H1 (cell line): Measurements from ENCODE around the gene ISX. TPM values are rescaled to one million over a fixed set of nuclear protein-coding genes. Genes with fewer than 3 reads are reported as not detected.

ENCODE experiments used
- CTCF ChIA-PET: fragments of 300-600 bp; sonication (Branson Sonifier 250); formaldehyde crosslinking; loops from one replicate; lab custom pipeline; 2021; ENCODE audit not compliant: partially characterized antibody; lab: Charles Lee
- POLR2A ChIA-PET: fragments of 300-600 bp; sonication (Branson Sonifier 250); formaldehyde crosslinking; loops from one replicate; lab custom pipeline; 2021; ENCODE audit warnings: inconsistent platforms; ENCODE audit not compliant: partially characterized antibody; lab: Charles Lee
- DNase-seq, 2 experiments: peaks; one replicate each; pipeline versions ENCODE4 v3.0.0 to v3.0.0-alpha.2; 2010 to 2022; ENCODE audit warnings: low spot score in 2 of 2, low read depth in 1 of 2, mixed read lengths in 1 of 2
- FAIRE-seq: peaks from 2 replicates; lab custom pipeline; 2011; peaks lifted over from hg19 to GRCh38; lab: Jason Lieb, UNC
- H2AFZ ChIP-seq: 2 replicates; pipeline ENCODE4 v1.8.1; 2012; ENCODE audit warnings: low read length, inconsistent platforms
- H2AK5ac ChIP-seq: 2 replicates; pipeline ENCODE4 v1.6.1; 2013; ENCODE audit warnings: low read depth, low read length
- H2BK120ac ChIP-seq: replicated peaks from 2 replicates; pipeline ENCODE3; 2013; ENCODE audit warnings: low read depth, low read length, inconsistent platforms
- H2BK12ac ChIP-seq: 2 replicates; pipeline ENCODE4 v1.6.1; 2013; ENCODE audit warnings: low read depth, low read length
- H2BK15ac ChIP-seq: 2 replicates; pipeline ENCODE4 v1.6.1; 2013; ENCODE audit warnings: low read length
- H2BK20ac ChIP-seq: 2 replicates; pipeline ENCODE4 v1.6.1; 2013; ENCODE audit warnings: low read length
- H2BK5ac ChIP-seq: 2 replicates; pipeline ENCODE4 v1.6.1; 2013; ENCODE audit warnings: low read depth, low read length
- H3K14ac ChIP-seq: 2 replicates; pipeline ENCODE4 v1.6.1; 2013; ENCODE audit warnings: inconsistent platforms; ENCODE audit not compliant: insufficient read length
- H3K18ac ChIP-seq: 2 replicates; pipeline ENCODE4 v1.6.1; 2013; ENCODE audit warnings: low read length; ENCODE audit errors: extremely low read depth
- H3K23ac ChIP-seq: 2 replicates; pipeline ENCODE4 v1.6.1; 2013; ENCODE audit warnings: inconsistent platforms; ENCODE audit not compliant: insufficient read length
- H3K23me2 ChIP-seq: 2 replicates; pipeline ENCODE4 v1.6.1; 2013; ENCODE audit warnings: low read depth, low read length
- H3K27ac ChIP-seq: 2 replicates; pipeline ENCODE4 v1.6.1; 2011; ENCODE audit warnings: low read depth, low read length, inconsistent platforms
- H3K27me3 ChIP-seq, 4 experiments: replicated peaks in 1 of 4; 1 replicate in 1 of 4; 2 replicates in 3 of 4; pipeline versions ENCODE4 v1.6.1 to v1.8.1; 2011 to 2013; ENCODE audit warnings: low read length in 3 of 4, mild to moderate bottlenecking in 3 of 4, inconsistent platforms in 2 of 4, mixed read lengths in 2 of 4, moderate library complexity in 1 of 4; ENCODE audit not compliant: control insufficient read depth in 3 of 4, insufficient read depth in 3 of 4; ENCODE audit errors: extremely low read depth in 1 of 4
- H3K36me3 ChIP-seq, 4 experiments: 2 replicates each; pipeline versions ENCODE4 v1.6.1 to v1.8.1; 2011 to 2013; ENCODE audit warnings: mild to moderate bottlenecking in 4 of 4, low read length in 3 of 4, moderate library complexity in 2 of 4, control low read depth in 1 of 4, inconsistent platforms in 1 of 4; ENCODE audit not compliant: insufficient read depth in 4 of 4, control insufficient read depth in 2 of 4
- H3K4ac ChIP-seq: replicated peaks from 2 replicates; pipeline ENCODE3; 2013; ENCODE audit warnings: low read length, low read depth, mixed read lengths, inconsistent platforms; ENCODE audit not compliant: insufficient read length
- H3K4me1 ChIP-seq, 4 experiments: replicated peaks in 1 of 4; 1 replicate in 1 of 4; 2 replicates in 3 of 4; pipeline versions ENCODE4 v1.6.1 to v1.8.1; 2011 to 2013; ENCODE audit warnings: low read length in 3 of 4, inconsistent platforms in 2 of 4, mixed read lengths in 1 of 4; ENCODE audit not compliant: insufficient read depth in 4 of 4, control insufficient read depth in 3 of 4
- H3K4me2 ChIP-seq, 2 experiments: 2 replicates each; pipeline versions ENCODE4 v1.6.1 to v1.8.1; 2011 to 2013; ENCODE audit warnings: low read depth in 2 of 2, low read length in 2 of 2, control low read depth in 1 of 2, inconsistent platforms in 1 of 2, mild to moderate bottlenecking in 1 of 2; ENCODE audit not compliant: insufficient read depth in 1 of 2
- H3K4me3 ChIP-seq, 4 experiments: fragments of 200-600, 300-600 bp in 1 of 4; sonication (generic), shearing (Covaris generic), sonication (Bioruptor Twin) in 1 of 4; 2 replicates each; pipeline versions ENCODE4 v1.5.1 to v1.8.1; 2011 to 2016; ENCODE audit warnings: low read length in 4 of 4, low read depth in 3 of 4, control low read depth in 2 of 4, inconsistent platforms in 2 of 4, mild to moderate bottlenecking in 2 of 4, mixed read lengths in 1 of 4, moderate library complexity in 1 of 4; ENCODE audit not compliant: insufficient read depth in 2 of 4; ENCODE audit errors: extremely low read depth in 1 of 4
- H3K56ac ChIP-seq: replicated peaks from 2 replicates; pipeline ENCODE3; 2013; ENCODE audit warnings: low read depth, mild to moderate bottlenecking, mixed read lengths, low read length, inconsistent platforms; ENCODE audit not compliant: insufficient read length
- H3K79me1 ChIP-seq: 2 replicates; pipeline ENCODE4 v1.6.1; 2013; ENCODE audit warnings: low read depth, low read length, control low read depth
- H3K79me2 ChIP-seq, 2 experiments: 2 replicates each; pipeline versions ENCODE4 v1.6.1 to v1.8.1; 2012 to 2013; ENCODE audit warnings: low read length in 2 of 2, mild to moderate bottlenecking in 2 of 2, inconsistent platforms in 1 of 2; ENCODE audit not compliant: insufficient read depth in 2 of 2, control insufficient read depth in 1 of 2
- H3K9ac ChIP-seq, 4 experiments: replicated peaks in 1 of 4; 1 replicate in 1 of 4; 2 replicates in 3 of 4; pipeline versions ENCODE4 v1.6.1 to v1.8.1; 2011 to 2013; ENCODE audit warnings: low read depth in 3 of 4, low read length in 3 of 4, control low read depth in 2 of 4, mild to moderate bottlenecking in 2 of 4, moderate library complexity in 2 of 4, inconsistent platforms in 1 of 4; ENCODE audit errors: extremely low read depth in 1 of 4
- H3K9me3 ChIP-seq, 2 experiments: 2 replicates each; pipeline versions ENCODE4 v1.6.1 to v1.8.1; 2012 to 2013; ENCODE audit warnings: mild to moderate bottlenecking in 2 of 2, moderate library complexity in 2 of 2, control low read depth in 1 of 2, inconsistent platforms in 1 of 2, low read depth in 1 of 2, low read length in 1 of 2, mixed read lengths in 1 of 2; ENCODE audit not compliant: insufficient read depth in 2 of 2
- H4K20me1 ChIP-seq, 2 experiments: replicated peaks in 1 of 2; 2 replicates each; pipeline versions ENCODE3 to v1.8.1; 2011 to 2013; ENCODE audit warnings: inconsistent platforms in 2 of 2, low read length in 2 of 2, mild to moderate bottlenecking in 1 of 2; ENCODE audit not compliant: insufficient read depth in 2 of 2, control insufficient read depth in 1 of 2
- H4K5ac ChIP-seq: 2 replicates; pipeline ENCODE4 v1.6.1; 2013; ENCODE audit warnings: low read length, low read depth, mixed read lengths, inconsistent platforms; ENCODE audit not compliant: insufficient read length
- H4K8ac ChIP-seq: 2 replicates; pipeline ENCODE4 v1.8.0; 2013; ENCODE audit warnings: mild to moderate bottlenecking, moderate library complexity, low read length, inconsistent platforms; ENCODE audit not compliant: insufficient read depth; ENCODE audit errors: extremely low read depth
- H4K91ac ChIP-seq: replicated peaks from 2 replicates; pipeline ENCODE3; 2013; ENCODE audit warnings: low read length, mixed read lengths, inconsistent platforms; ENCODE audit not compliant: insufficient read length
- SUZ12 ChIP-seq: fragments of 200-600 bp; sonication (generic); IDR thresholded peaks from 2 replicates; pipeline ENCODE4 v1.6.1; 2012; ENCODE audit warnings: mild to moderate bottlenecking, inconsistent platforms, low read length, moderate library complexity, mixed read lengths
- TAF1 ChIP-seq: IDR thresholded peaks from 2 replicates; pipeline ENCODE4 v1.6.1; 2011; ENCODE audit warnings: mild to moderate bottlenecking, low read depth, low read length
- WGBS, 2 experiments: shearing (Covaris generic) in 1 of 2; methylation state at CpG; one replicate each; pipeline versions ENCODE4 v1.1.6 to v1.1.7; 2013 to 2015; ENCODE audit warnings: low lambda C conversion rate in 2 of 2, mixed read lengths in 2 of 2, inconsistent platforms in 1 of 2, low coverage in 1 of 2, missing lambda C conversion rate in 1 of 2; ENCODE audit not compliant: insufficient replicate concordance in 2 of 2, insufficient coverage in 1 of 2, insufficient read length in 1 of 2; ENCODE audit errors: extremely low coverage in 1 of 2, missing lambda C conversion rate in 1 of 2; 5-methylcytosine and 5-hydroxymethylcytosine counted together
- polyA plus RNA-seq, 7 experiments: library from polyadenylated mRNA; depleted of rRNA in 3 of 7; stranded (reverse) in 5 of 7; unstranded in 2 of 7; fragments of >200 nt in 5 of 7; fragments of 200-250 nt in 2 of 7; gene quantifications; 1 replicate in 5 of 7; 2 replicates in 1 of 7; 4 replicates in 1 of 7; pipeline versions ENCODE4 v1.2.1 to v1.2.3, GENCODE V29; 2011 to 2013; ENCODE audit warnings: missing spikeins in 2 of 7, mixed read lengths in 2 of 7
- total RNA-seq: library from RNA; stranded (reverse); fragmentation: NEBNext Ultra II Directional; extraction: Animal tissue kit (Norgen Biotek cat#: 25700); gene quantifications from 2 replicates; pipeline ENCODE4 v1.2.1, GENCODE V29; 2021

Gene ISX
- total and polyA plus RNA-seq, 2 of the 8 experiments (the other 6 are each of a cell fraction or from before 2014, with no cell fraction given), result not detected

- Histone ChIP-seq H3K4me2 (no peak overlapping the region), H3K4me3 (no peak overlapping the region), H3K9ac (no peak overlapping the region), H3K23ac (no peak overlapping the region), H4K5ac (no peak overlapping the region), H3K23me2 (no peaks in the 10 kb centered on the region), H3K18ac (no peak overlapping the region), H2BK15ac (no peak overlapping the region), H3K27me3 (no peaks in the 10 kb centered on the region), H3K79me2 (no peaks in the 10 kb centered on the region; a peak in 1 of 4 replicates), H4K91ac (no peak overlapping the region), H2AFZ (no peak overlapping the region), H2BK20ac (no peak overlapping the region), H3K36me3 (no peaks in the 10 kb centered on the region), H3K4me1 (no peaks in the 10 kb centered on the region; a peak in 1 of 7 replicates), H3K4ac (no peak overlapping the region), H4K8ac (no peak overlapping the region), H2BK12ac (no peak overlapping the region), H2BK5ac (no peak overlapping the region), H3K79me1 (no peaks in the 10 kb centered on the region; the same call in 1 of the 2 replicates), H2AK5ac (no peak overlapping the region), H4K20me1 (no peaks in the 10 kb centered on the region), H2BK120ac (no peak overlapping the region), H3K14ac (no peak overlapping the region), H3K27ac (no peak overlapping the region), H3K9me3 (no peaks in the 10 kb centered on the region), H3K56ac (no peak overlapping the region)
- no peak for DNase-seq
- ChIA-PET CTCF (interaction anchor here (0.6 to 1.3 kb wide), 3 partner anchors 11 to 618 kb away, joined by 3 to 4 read pairs (median 4); no protein-coding TSS in a partner anchor), POLR2A (no interaction called here)
- WGBS, 2 experiments, result 75 to 100% methylated on average over 1 to 3 of the region's 3 CpGs
- FAIRE-seq, result no peak
- TF ChIP-seq TAF1 (no peak), SUZ12 (no peak)
Measured at GRCh38 chr22:35032571-35032970, 33.4 kb upstream of the ISX start.
